A673 (cell line): ENCODE measurements around the gene PTCH1.

ENCODE experiments used
- EZH2 ChIP-seq: fragments of 200-600 bp; sonication (generic); IDR thresholded peaks from 2 replicates; pipeline ENCODE4 v1.6.1; 2017; ENCODE audit warnings: borderline replicate concordance, low read depth, mild to moderate bottlenecking, mixed read lengths, antibody characterized with exemption, low read length; ENCODE audit not compliant: poor library complexity, severe bottlenecking
- TF ChIP-seq, protein P1 (sequence below): fragments of 300-800, 200-600 bp; sonication (generic); conservative IDR thresholded peaks from 2 replicates; pipeline ENCODE4 v1.5.1; 2017; ENCODE audit warnings: low read depth, mild to moderate bottlenecking, antibody characterized with exemption, low read length, moderate library complexity, mixed read lengths

DNA sequence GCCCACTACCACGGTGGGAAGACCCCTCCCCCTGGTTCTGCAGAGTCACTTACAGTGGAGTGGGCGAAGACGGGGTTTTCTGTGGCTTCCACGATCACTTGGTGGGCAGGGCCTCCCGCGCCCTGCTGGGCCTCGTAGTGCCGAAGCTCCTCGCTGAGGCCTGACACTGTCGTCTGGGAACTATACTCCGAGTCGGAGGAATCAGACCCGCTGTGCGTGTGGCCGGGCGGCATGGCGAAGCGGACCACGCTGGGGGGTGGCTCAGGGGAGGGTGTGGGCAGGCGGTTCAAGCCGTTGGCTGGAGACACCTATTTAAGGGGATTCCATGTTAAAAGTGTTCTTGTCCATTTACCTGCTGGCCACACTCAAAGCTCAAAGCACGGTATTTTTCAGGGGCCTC is 67.8 kb downstream of the PTCH1 start:
- TF ChIP-seq, protein P1, sequence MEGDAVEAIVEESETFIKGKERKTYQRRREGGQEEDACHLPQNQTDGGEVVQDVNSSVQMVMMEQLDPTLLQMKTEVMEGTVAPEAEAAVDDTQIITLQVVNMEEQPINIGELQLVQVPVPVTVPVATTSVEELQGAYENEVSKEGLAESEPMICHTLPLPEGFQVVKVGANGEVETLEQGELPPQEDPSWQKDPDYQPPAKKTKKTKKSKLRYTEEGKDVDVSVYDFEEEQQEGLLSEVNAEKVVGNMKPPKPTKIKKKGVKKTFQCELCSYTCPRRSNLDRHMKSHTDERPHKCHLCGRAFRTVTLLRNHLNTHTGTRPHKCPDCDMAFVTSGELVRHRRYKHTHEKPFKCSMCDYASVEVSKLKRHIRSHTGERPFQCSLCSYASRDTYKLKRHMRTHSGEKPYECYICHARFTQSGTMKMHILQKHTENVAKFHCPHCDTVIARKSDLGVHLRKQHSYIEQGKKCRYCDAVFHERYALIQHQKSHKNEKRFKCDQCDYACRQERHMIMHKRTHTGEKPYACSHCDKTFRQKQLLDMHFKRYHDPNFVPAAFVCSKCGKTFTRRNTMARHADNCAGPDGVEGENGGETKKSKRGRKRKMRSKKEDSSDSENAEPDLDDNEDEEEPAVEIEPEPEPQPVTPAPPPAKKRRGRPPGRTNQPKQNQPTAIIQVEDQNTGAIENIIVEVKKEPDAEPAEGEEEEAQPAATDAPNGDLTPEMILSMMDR, result no peak
- no peak for TF ChIP-seq EZH2
